GM23338 (cell line): ENCODE results near the gene ADPRHL1. TPM values are rescaled to one million over a fixed set of nuclear protein-coding genes. Genes with fewer than 3 reads are reported as not detected.

Experiments
- ATAC-seq: fragments of 200-7000 bp; cut with Tn5 transposase; 3 replicates; pipeline ENCODE4 v1.9.1; 2020
- DNase-seq: peaks from one replicate; pipeline ENCODE4 v3.0.0-alpha.2; 2015; ENCODE audit warnings: low spot score
- H2AFZ ChIP-seq: fragments of 200-600 bp; sonication (generic); 2 replicates; pipeline ENCODE4 v1.8.0; 2016; ENCODE audit warnings: antibody characterized with exemption, mild to moderate bottlenecking, moderate library complexity
- H3F3A ChIP-seq: fragments of 200-600 bp; sonication (generic); replicated peaks from 2 replicates; pipeline ENCODE4 v1.8.0; 2017; ENCODE audit warnings: antibody characterized with exemption, mixed run types, low read depth
- H3K27ac ChIP-seq: fragments of 200-600 bp; sonication (generic); 2 replicates; pipeline ENCODE4 v1.6.1; 2016; ENCODE audit warnings: low read depth
- H3K27me3 ChIP-seq: fragments of 200-600 bp; sonication (generic); 2 replicates; pipeline ENCODE4 v1.8.0; 2016; ENCODE audit warnings: mild to moderate bottlenecking, mixed run types, moderate library complexity; ENCODE audit not compliant: insufficient read depth
- H3K36me3 ChIP-seq: fragments of 200-600 bp; sonication (generic); 2 replicates; pipeline ENCODE4 v1.8.0; 2016; ENCODE audit warnings: mild to moderate bottlenecking; ENCODE audit not compliant: insufficient read depth
- H3K4me1 ChIP-seq: fragments of 200-600 bp; sonication (generic); 2 replicates; pipeline ENCODE4 v1.8.0; 2016; ENCODE audit warnings: mild to moderate bottlenecking, moderate library complexity; ENCODE audit not compliant: insufficient read depth
- H3K4me2 ChIP-seq: fragments of 200-600 bp; sonication (generic); 2 replicates; pipeline ENCODE4 v1.7.1; 2017; ENCODE audit warnings: mixed run types
- H3K4me3 ChIP-seq: fragments of 200-600 bp; sonication (generic); 2 replicates; pipeline ENCODE4 v1.6.1; 2016; ENCODE audit warnings: mixed run types
- H3K79me2 ChIP-seq: fragments of 200-600 bp; sonication (generic); replicated peaks from 2 replicates; pipeline ENCODE4 v1.8.0; 2017; ENCODE audit warnings: mild to moderate bottlenecking; ENCODE audit not compliant: insufficient read depth
- H3K9me2 ChIP-seq: fragments of 200-600 bp; sonication (generic); 2 replicates; pipeline ENCODE4 v1.8.0; 2017; ENCODE audit not compliant: insufficient read depth
- H4K20me1 ChIP-seq: fragments of 200-600 bp; sonication (generic); replicated peaks from 2 replicates; pipeline ENCODE4 v1.8.0; 2017; ENCODE audit warnings: mild to moderate bottlenecking; ENCODE audit not compliant: insufficient read depth
- H3K27ac Mint-ChIP-seq: 2 replicates; pipeline ENCODE4 v1.8.0; 2020; ENCODE audit warnings: inconsistent platforms, mild to moderate bottlenecking, moderate library complexity, mixed read lengths
- H3K27me3 Mint-ChIP-seq: 3 replicates; pipeline ENCODE4 v1.8.0; 2022; ENCODE audit warnings: low read depth, mild to moderate bottlenecking, moderate library complexity, mixed read lengths, inconsistent platforms; ENCODE audit not compliant: insufficient read depth, poor library complexity
- H3K36me3 Mint-ChIP-seq: 3 replicates; pipeline ENCODE4 v1.8.0; 2021; ENCODE audit warnings: low read depth, mild to moderate bottlenecking, inconsistent platforms, moderate library complexity, mixed read lengths
- H3K4me1 Mint-ChIP-seq: 3 replicates; pipeline ENCODE4 v1.8.0; 2020; ENCODE audit warnings: mild to moderate bottlenecking, inconsistent platforms, mixed read lengths
- H3K4me3 Mint-ChIP-seq: 3 replicates; pipeline ENCODE4 v1.8.0; 2021; ENCODE audit warnings: moderate library complexity, mild to moderate bottlenecking, inconsistent platforms, mixed read lengths
- H3K9me3 Mint-ChIP-seq: 3 replicates; pipeline ENCODE4 v1.8.0; 2020; ENCODE audit warnings: moderate library complexity, mild to moderate bottlenecking, inconsistent platforms, mixed read lengths
- CREB1 ChIP-seq: fragments of 250-450 bp; sonication (Bioruptor Pico); IDR thresholded peaks from 2 replicates; pipeline ENCODE4 v1.5.0; 2020; ENCODE audit warnings: low read depth, mild to moderate bottlenecking, moderate library complexity
- ETS1 ChIP-seq: IDR thresholded peaks from 2 replicates; pipeline ENCODE4 v1.6.1; 2016; ENCODE audit warnings: antibody characterized with exemption
- EZH2 ChIP-seq: fragments of 200-600 bp; sonication (generic); IDR thresholded peaks from one replicate; pipeline ENCODE4 v1.8.0; 2017; ENCODE audit warnings: antibody characterized with exemption, mild to moderate bottlenecking, low read depth; ENCODE audit not compliant: unreplicated experiment
- EZH2phosphoT487 ChIP-seq: fragments of 200-600 bp; sonication (generic); IDR thresholded peaks from one replicate; pipeline ENCODE4 v1.8.1; 2018; ENCODE audit warnings: antibody characterized with exemption; ENCODE audit not compliant: unreplicated experiment
- JUNB ChIP-seq: IDR thresholded peaks from one replicate; pipeline ENCODE4 v1.6.1; 2016; ENCODE audit warnings: antibody characterized with exemption; ENCODE audit not compliant: unreplicated experiment
- NANOG ChIP-seq: IDR thresholded peaks from 2 replicates; pipeline ENCODE4 v1.6.1; 2016; ENCODE audit warnings: antibody characterized with exemption, borderline replicate concordance
- POLR2AphosphoS5 ChIP-seq: IDR thresholded peaks from 2 replicates; pipeline ENCODE4 v1.6.1; 2016; ENCODE audit warnings: antibody characterized with exemption, low read depth
- STAT1 ChIP-seq: IDR thresholded peaks from one replicate; pipeline ENCODE4 v1.6.1; 2016; ENCODE audit warnings: antibody characterized with exemption; ENCODE audit not compliant: unreplicated experiment
- ZNF114 ChIP-seq: fragments of 250-450 bp; sonication (Bioruptor Pico); IDR thresholded peaks from 2 replicates; pipeline ENCODE4 v1.5.0; 2020; ENCODE audit warnings: mild to moderate bottlenecking, moderate library complexity
- ZNF331 ChIP-seq: fragments of 250-450 bp; sonication (Bioruptor Pico); IDR thresholded peaks from 2 replicates; pipeline ENCODE4 v1.5.0; 2020; ENCODE audit warnings: low read depth, mild to moderate bottlenecking, moderate library complexity
- ZNF462 ChIP-seq: fragments of 250-450 bp; sonication (Bioruptor Pico); IDR thresholded peaks from 2 replicates; pipeline ENCODE4 v1.5.0; 2020; ENCODE audit warnings: mild to moderate bottlenecking, moderate library complexity
- polyA plus RNA-seq: library from polyadenylated mRNA; unstranded; fragments of >200 nt; fragmentation: Nextera tagmentation; extraction: Ambion mirVana; gene quantifications from 2 replicates; pipeline ENCODE4 v1.2.1, GENCODE V29; 2016
- total RNA-seq: library from RNA; depleted of rRNA; stranded (reverse); fragments of >200 nt; shearing (Covaris generic); gene quantifications from 2 replicates; pipeline ENCODE4 v1.2.3, GENCODE V29; 2014
- TF ChIP-seq, protein P1 (sequence below): IDR thresholded peaks from one replicate; pipeline ENCODE4 v1.6.1; 2018; ENCODE audit warnings: antibody characterized with exemption; ENCODE audit not compliant: unreplicated experiment
- TF ChIP-seq, protein P2 (sequence below), 2 experiments: fragments of 200-600 bp in 1 of 2; sonication (generic) in 1 of 2; conservative IDR thresholded peaks; 2 replicates each; pipeline versions ENCODE4 v1.5.1 to v1.6.1; 2016 to 2017; ENCODE audit warnings: antibody characterized with exemption in 2 of 2, low read depth in 2 of 2, mild to moderate bottlenecking in 2 of 2, moderate library complexity in 1 of 2

ADPRHL1 gene
- total and polyA plus RNA-seq, 2 experiments from 2014 or later = 0.80 to 1.0 TPM

- H3K4me1 ChIP-seq = peaks cover 46% of the 10 kb centered on the region
- Mint-ChIP-seq H3K27me3 (peaks cover 5% of the 10 kb centered on the region), H3K27ac (no peak overlapping the region), H3K4me1 (peaks cover 51% of the 10 kb centered on the region), H3K36me3 (no peaks in the 10 kb centered on the region; the same call in 2 of the 3 replicates), H3K4me3 (peak overlapping the region; percentile 90), H3K9me3 (no peaks in the 10 kb centered on the region; the same call in 2 of the 3 replicates)
- peak overlapping the region; percentile 78; the same call in 1 of the 2 replicates for H3K27ac ChIP-seq
- TF ChIP-seq ETS1 = no peak
- no peak for TF ChIP-seq ZNF331 (CRISPR knock-in tag)
- TF ChIP-seq, protein P1, sequence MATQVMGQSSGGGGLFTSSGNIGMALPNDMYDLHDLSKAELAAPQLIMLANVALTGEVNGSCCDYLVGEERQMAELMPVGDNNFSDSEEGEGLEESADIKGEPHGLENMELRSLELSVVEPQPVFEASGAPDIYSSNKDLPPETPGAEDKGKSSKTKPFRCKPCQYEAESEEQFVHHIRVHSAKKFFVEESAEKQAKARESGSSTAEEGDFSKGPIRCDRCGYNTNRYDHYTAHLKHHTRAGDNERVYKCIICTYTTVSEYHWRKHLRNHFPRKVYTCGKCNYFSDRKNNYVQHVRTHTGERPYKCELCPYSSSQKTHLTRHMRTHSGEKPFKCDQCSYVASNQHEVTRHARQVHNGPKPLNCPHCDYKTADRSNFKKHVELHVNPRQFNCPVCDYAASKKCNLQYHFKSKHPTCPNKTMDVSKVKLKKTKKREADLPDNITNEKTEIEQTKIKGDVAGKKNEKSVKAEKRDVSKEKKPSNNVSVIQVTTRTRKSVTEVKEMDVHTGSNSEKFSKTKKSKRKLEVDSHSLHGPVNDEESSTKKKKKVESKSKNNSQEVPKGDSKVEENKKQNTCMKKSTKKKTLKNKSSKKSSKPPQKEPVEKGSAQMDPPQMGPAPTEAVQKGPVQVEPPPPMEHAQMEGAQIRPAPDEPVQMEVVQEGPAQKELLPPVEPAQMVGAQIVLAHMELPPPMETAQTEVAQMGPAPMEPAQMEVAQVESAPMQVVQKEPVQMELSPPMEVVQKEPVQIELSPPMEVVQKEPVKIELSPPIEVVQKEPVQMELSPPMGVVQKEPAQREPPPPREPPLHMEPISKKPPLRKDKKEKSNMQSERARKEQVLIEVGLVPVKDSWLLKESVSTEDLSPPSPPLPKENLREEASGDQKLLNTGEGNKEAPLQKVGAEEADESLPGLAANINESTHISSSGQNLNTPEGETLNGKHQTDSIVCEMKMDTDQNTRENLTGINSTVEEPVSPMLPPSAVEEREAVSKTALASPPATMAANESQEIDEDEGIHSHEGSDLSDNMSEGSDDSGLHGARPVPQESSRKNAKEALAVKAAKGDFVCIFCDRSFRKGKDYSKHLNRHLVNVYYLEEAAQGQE = no peak
- TF ChIP-seq POLR2AphosphoS5 = no peak
- TF ChIP-seq JUNB = no peak
- TF ChIP-seq ZNF462 = no peak
- no peak for TF ChIP-seq NANOG
- no peak for TF ChIP-seq EZH2
- no peak for TF ChIP-seq STAT1
- TF ChIP-seq, protein P2, sequence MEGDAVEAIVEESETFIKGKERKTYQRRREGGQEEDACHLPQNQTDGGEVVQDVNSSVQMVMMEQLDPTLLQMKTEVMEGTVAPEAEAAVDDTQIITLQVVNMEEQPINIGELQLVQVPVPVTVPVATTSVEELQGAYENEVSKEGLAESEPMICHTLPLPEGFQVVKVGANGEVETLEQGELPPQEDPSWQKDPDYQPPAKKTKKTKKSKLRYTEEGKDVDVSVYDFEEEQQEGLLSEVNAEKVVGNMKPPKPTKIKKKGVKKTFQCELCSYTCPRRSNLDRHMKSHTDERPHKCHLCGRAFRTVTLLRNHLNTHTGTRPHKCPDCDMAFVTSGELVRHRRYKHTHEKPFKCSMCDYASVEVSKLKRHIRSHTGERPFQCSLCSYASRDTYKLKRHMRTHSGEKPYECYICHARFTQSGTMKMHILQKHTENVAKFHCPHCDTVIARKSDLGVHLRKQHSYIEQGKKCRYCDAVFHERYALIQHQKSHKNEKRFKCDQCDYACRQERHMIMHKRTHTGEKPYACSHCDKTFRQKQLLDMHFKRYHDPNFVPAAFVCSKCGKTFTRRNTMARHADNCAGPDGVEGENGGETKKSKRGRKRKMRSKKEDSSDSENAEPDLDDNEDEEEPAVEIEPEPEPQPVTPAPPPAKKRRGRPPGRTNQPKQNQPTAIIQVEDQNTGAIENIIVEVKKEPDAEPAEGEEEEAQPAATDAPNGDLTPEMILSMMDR (conservative IDR thresholded peaks at IDR 0.05; ENCODE audit: low read depth in 2 of 2) = no peak
- no peak for TF ChIP-seq ZNF114 (CRISPR knock-in tag)
- TF ChIP-seq EZH2phosphoT487 = no peak
- TF ChIP-seq CREB1 (CRISPR knock-in tag) = no peak
- H3K9me2 ChIP-seq = no peaks in the 10 kb centered on the region
- H2AFZ ChIP-seq = no peak overlapping the region
- peak overlapping the region; percentile 97 for H3K4me3 ChIP-seq
- H3K79me2 ChIP-seq = peaks cover 90% of the 10 kb centered on the region
- ATAC-seq (no peak), DNase-seq (no peak)
- no peaks in the 10 kb centered on the region for H3K27me3 ChIP-seq
- H4K20me1 ChIP-seq = peaks cover 53% of the 10 kb centered on the region
- no peaks in the 10 kb centered on the region for H3K36me3 ChIP-seq
- H3F3A ChIP-seq = 0 out of 2 replicates have a peak, but pooled peaks cover 5% of the 10 kb centered on the region
- peak overlapping the region; percentile 97 for H3K4me2 ChIP-seq
Measured at GRCh38 chr13:113488283-113488682, 35.0 kb upstream of the ADPRHL1 start.
